ENCODE data around the gene PCID2.

The PCID2 gene

GRCh38 chr13:113203507-113204377 lies 4.7 kb downstream of the PCID2 start:
- Histone ChIP-seq H3K9ac (ENCODE audit: low read length) (no peak overlapping the region), H3K4me1 (ENCODE audit: low read length) (peaks cover 14% of the 10 kb centered on the region), H4K20me1 (ENCODE audit: insufficient read depth, low read length) (peaks cover 4% of the 10 kb centered on the region; the same call in 1 of the 2 replicates), H3K9me3 (replicated peaks; ENCODE audit: insufficient read depth, low read length) (no peaks in the 10 kb centered on the region), H3K9me2 (replicated peaks; ENCODE audit: insufficient read depth, low read length) (no peaks in the 10 kb centered on the region), H3F3A (ENCODE audit: insufficient read depth, low read length) (no peaks in the 10 kb centered on the region), H3K27ac (ENCODE audit: low read length) (no peak overlapping the region), H3K4me2 (ENCODE audit: low read depth, low read length) (no peak overlapping the region), H3K36me3 (replicated peaks; ENCODE audit: insufficient read depth, low read length) (peaks cover 5% of the 10 kb centered on the region; the same call in 1 of the 2 replicates), H2AFZ (ENCODE audit: low read length) (no peak overlapping the region), H3K27me3 (replicated peaks; ENCODE audit: insufficient read depth, low read length) (no peaks in the 10 kb centered on the region), H3K4me3 (ENCODE audit: low read length) (no peak overlapping the region), H3K79me2 (ENCODE audit: low read length) (peaks cover 95% of the 10 kb centered on the region)
- DNase-seq = no peak
- TF ChIP-seq EZH2phosphoT487 (IDR thresholded peaks at IDR 0.05; ENCODE audit: low read length) (no peak), CTCF (IDR thresholded peaks at IDR 0.05; ENCODE audit: low read length) (no peak), EZH2 (optimal IDR thresholded peaks at IDR 0.05; ENCODE audit: low read depth, low read length) (no peak)

DNA sequence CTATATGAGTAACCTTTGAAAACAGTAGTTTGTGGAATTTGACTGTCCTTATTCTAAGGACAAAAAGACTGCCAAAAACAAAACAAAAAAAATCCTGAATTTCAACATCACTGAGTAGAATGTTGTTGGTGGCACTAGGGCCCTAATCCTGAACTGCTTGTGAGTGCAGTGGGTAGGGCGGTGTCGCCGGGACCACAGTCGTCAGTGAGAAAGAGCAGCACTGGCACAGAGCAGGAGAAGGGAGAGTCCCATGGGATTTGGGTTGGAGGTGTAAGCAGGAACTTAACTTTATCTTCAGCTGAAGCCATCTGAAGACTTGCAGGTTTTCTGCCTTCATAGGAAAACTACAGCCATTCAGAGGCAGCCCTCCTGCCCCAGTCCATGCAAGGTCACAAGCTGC lies 5.6 kb downstream of the PCID2 start:
- H3K9me2 ChIP-seq (replicated peaks; ENCODE audit: insufficient read depth, low read length) = no peaks in the 10 kb centered on the region
- peaks cover 91% of the 10 kb centered on the region for H3K79me2 ChIP-seq (ENCODE audit: low read length)
- H3K27me3 ChIP-seq (replicated peaks; ENCODE audit: insufficient read depth, low read length) = no peaks in the 10 kb centered on the region
- no peaks in the 10 kb centered on the region for H3K9me3 ChIP-seq (replicated peaks; ENCODE audit: insufficient read depth, low read length)
- peaks cover 4% of the 10 kb centered on the region; the same call in 1 of the 2 replicates for H4K20me1 ChIP-seq (ENCODE audit: insufficient read depth, low read length)
- H3K4me3 ChIP-seq (ENCODE audit: low read length) = no peak overlapping the region
- H3K36me3 ChIP-seq (replicated peaks; ENCODE audit: insufficient read depth, low read length) = peaks cover 5% of the 10 kb centered on the region; the same call in 1 of the 2 replicates
- peaks cover 14% of the 10 kb centered on the region for H3K4me1 ChIP-seq (ENCODE audit: low read length)
- no peak overlapping the region for H3K4me2 ChIP-seq (ENCODE audit: low read depth, low read length)
- no peak overlapping the region for H3K27ac ChIP-seq (ENCODE audit: low read length)
- H3K9ac ChIP-seq (ENCODE audit: low read length) = no peak overlapping the region
- DNase-seq = no peak
- H3F3A ChIP-seq (ENCODE audit: insufficient read depth, low read length) = no peaks in the 10 kb centered on the region
- TF ChIP-seq CTCF (IDR thresholded peaks at IDR 0.05; ENCODE audit: low read length) (no peak), EZH2phosphoT487 (IDR thresholded peaks at IDR 0.05; ENCODE audit: low read length) (no peak), EZH2 (optimal IDR thresholded peaks at IDR 0.05; ENCODE audit: low read depth, low read length) (no peak)
- H2AFZ ChIP-seq (ENCODE audit: low read length) = no peak overlapping the region

DNA sequence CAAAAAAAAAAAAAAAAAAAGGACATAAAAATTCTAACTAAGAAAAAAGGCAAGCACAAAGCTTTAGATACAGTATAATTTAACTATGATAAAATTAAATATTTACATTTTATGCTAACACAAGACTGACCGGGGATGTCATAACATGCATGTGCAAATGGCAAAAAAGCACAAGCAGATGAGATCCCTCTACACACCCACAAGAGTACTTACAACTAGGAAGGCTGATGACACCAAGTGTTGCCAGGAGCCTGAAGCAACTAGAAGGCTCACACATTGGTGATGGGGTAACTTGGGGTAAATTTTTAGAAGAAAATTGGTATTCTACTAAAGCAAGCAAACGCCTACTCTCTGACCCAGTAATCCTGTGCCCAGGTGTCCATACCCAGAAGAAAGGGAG lies 6.7 kb downstream of the PCID2 start:
- TF ChIP-seq EZH2 (optimal IDR thresholded peaks at IDR 0.05; ENCODE audit: low read depth, low read length) (no peak), EZH2phosphoT487 (IDR thresholded peaks at IDR 0.05; ENCODE audit: low read length) (no peak), CTCF (IDR thresholded peaks at IDR 0.05; ENCODE audit: low read length) (no peak)

More for the DNA sequence above, 6.7 kb downstream of the PCID2 start:
- H3F3A ChIP-seq (ENCODE audit: insufficient read depth, low read length) = no peaks in the 10 kb centered on the region
- H4K20me1 ChIP-seq (ENCODE audit: insufficient read depth, low read length) = peaks cover 4% of the 10 kb centered on the region; the same call in 1 of the 2 replicates
- no peak overlapping the region for H3K4me2 ChIP-seq (ENCODE audit: low read depth, low read length)
- H3K27ac ChIP-seq (ENCODE audit: low read length) = no peak overlapping the region
- no peaks in the 10 kb centered on the region for H3K9me3 ChIP-seq (replicated peaks; ENCODE audit: insufficient read depth, low read length)
- H2AFZ ChIP-seq (ENCODE audit: low read length) = no peak overlapping the region
- DNase-seq = no peak
- H3K4me3 ChIP-seq (ENCODE audit: low read length) = no peak overlapping the region
- H3K4me1 ChIP-seq (ENCODE audit: low read length) = peaks cover 6% of the 10 kb centered on the region
- no peaks in the 10 kb centered on the region for H3K9me2 ChIP-seq (replicated peaks; ENCODE audit: insufficient read depth, low read length)
- H3K79me2 ChIP-seq (ENCODE audit: low read length) = peaks cover 80% of the 10 kb centered on the region
- H3K27me3 ChIP-seq (replicated peaks; ENCODE audit: insufficient read depth, low read length) = no peaks in the 10 kb centered on the region
- H3K36me3 ChIP-seq (replicated peaks; ENCODE audit: insufficient read depth, low read length) = peaks cover 10% of the 10 kb centered on the region
- no peak overlapping the region for H3K9ac ChIP-seq (ENCODE audit: low read length)

Data from MM.1S (cell line).